KMS-11 (cell line): ENCODE measurements around the gene BTBD9.

Experiments used
- H2AFZ ChIP-seq: fragments of 200-600 bp; sonication (generic); 2 replicates; pipeline ENCODE4 v1.6.1; 2016; ENCODE audit warnings: antibody characterized with exemption, mixed run types, low read depth
- H3K27ac ChIP-seq: fragments of 200-600 bp; sonication (generic); 2 replicates; pipeline ENCODE4 v1.6.1; 2016; ENCODE audit warnings: mild to moderate bottlenecking, mixed run types
- H3K27me3 ChIP-seq: fragments of 200-600 bp; sonication (generic); 2 replicates; pipeline ENCODE4 v1.6.1; 2017; ENCODE audit warnings: mild to moderate bottlenecking, low read depth, mixed run types, moderate library complexity; ENCODE audit not compliant: insufficient read depth
- H3K36me3 ChIP-seq: fragments of 200-600 bp; sonication (generic); 2 replicates; pipeline ENCODE4 v1.6.1; 2017; ENCODE audit warnings: mild to moderate bottlenecking, mixed run types; ENCODE audit not compliant: insufficient read depth
- H3K4me1 ChIP-seq: fragments of 200-600 bp; sonication (generic); 2 replicates; pipeline ENCODE4 v1.6.1; 2016; ENCODE audit warnings: mild to moderate bottlenecking, low read depth, mixed run types; ENCODE audit not compliant: poor library complexity, severe bottlenecking
- H3K4me2 ChIP-seq: fragments of 200-600 bp; sonication (generic); 2 replicates; pipeline ENCODE4 v1.7.0; 2016; ENCODE audit warnings: mild to moderate bottlenecking, mixed run types
- H3K4me3 ChIP-seq: fragments of 200-600 bp; sonication (generic); IDR thresholded peaks from 2 replicates; pipeline ENCODE4 v1.6.1; 2017; ENCODE audit warnings: low read depth, low read length, mixed read lengths; ENCODE audit not compliant: insufficient read depth
- H3K79me2 ChIP-seq: fragments of 200-600 bp; sonication (generic); 2 replicates; pipeline ENCODE4 v1.6.1; 2016; ENCODE audit warnings: low read depth, mixed run types; ENCODE audit not compliant: insufficient read depth
- H3K9ac ChIP-seq: fragments of 200-600 bp; sonication (generic); 2 replicates; pipeline ENCODE4 v1.6.1; 2016; ENCODE audit warnings: mild to moderate bottlenecking, mixed run types
- H4K20me1 ChIP-seq: fragments of 200-600 bp; sonication (generic); 2 replicates; pipeline ENCODE4 v1.6.1; 2016; ENCODE audit warnings: mild to moderate bottlenecking, mixed run types; ENCODE audit not compliant: insufficient read depth
- CTCF ChIP-seq: fragments of 200-600 bp; sonication (generic); conservative IDR thresholded peaks from 2 replicates; pipeline ENCODE4 v1.6.1; 2017; ENCODE audit warnings: low read depth, mild to moderate bottlenecking, antibody characterized with exemption, low read length, moderate library complexity, mixed read lengths

Gene BTBD9

GRCh38 chr6:38593998-38594665 is 45.6 kb downstream of the BTBD9 start:
- H2AFZ ChIP-seq = no peak overlapping the region
- H3K27ac ChIP-seq = no peak overlapping the region
- no peaks in the 10 kb centered on the region for H4K20me1 ChIP-seq
- H3K79me2 ChIP-seq = no peaks in the 10 kb centered on the region
- no peaks in the 10 kb centered on the region for H3K4me1 ChIP-seq
- no peaks in the 10 kb centered on the region for H3K36me3 ChIP-seq
- no peak overlapping the region for H3K4me3 ChIP-seq
- no peak overlapping the region for H3K4me2 ChIP-seq
- TF ChIP-seq CTCF = no peak
- H3K9ac ChIP-seq = no peak overlapping the region
- no peaks in the 10 kb centered on the region for H3K27me3 ChIP-seq

- H3K27ac ChIP-seq = no peak overlapping the region
These were observed 46.3 kb downstream of the BTBD9 start for GRCh38 chr6:38593409-38593808.

GRCh38 chr6:38591439-38591838 is 48.3 kb downstream of the BTBD9 start:
- no peak overlapping the region for H3K4me2 ChIP-seq
- H3K4me3 ChIP-seq = no peak overlapping the region
- H3K36me3 ChIP-seq = no peaks in the 10 kb centered on the region
- no peak overlapping the region for H2AFZ ChIP-seq
- no peaks in the 10 kb centered on the region for H3K4me1 ChIP-seq
- H3K9ac ChIP-seq = no peak overlapping the region
- no peaks in the 10 kb centered on the region for H4K20me1 ChIP-seq
- no peak overlapping the region for H3K27ac ChIP-seq
- no peak for TF ChIP-seq CTCF
- no peaks in the 10 kb centered on the region for H3K79me2 ChIP-seq
- no peaks in the 10 kb centered on the region for H3K27me3 ChIP-seq

More at GRCh38 chr6:38593409-38593808, 46.3 kb downstream of the BTBD9 start:
- H3K36me3 ChIP-seq = no peaks in the 10 kb centered on the region
- no peak overlapping the region for H3K4me2 ChIP-seq
- no peaks in the 10 kb centered on the region for H3K79me2 ChIP-seq
- no peak for TF ChIP-seq CTCF
- H3K27me3 ChIP-seq = no peaks in the 10 kb centered on the region
- no peaks in the 10 kb centered on the region for H3K4me1 ChIP-seq
- no peaks in the 10 kb centered on the region for H4K20me1 ChIP-seq
- H2AFZ ChIP-seq = no peak overlapping the region
- H3K4me3 ChIP-seq = no peak overlapping the region
- H3K9ac ChIP-seq = no peak overlapping the region

GRCh38 chr6:38589367-38589720 is 50.4 kb downstream of the BTBD9 start:
- H3K4me2 ChIP-seq = no peak overlapping the region
- no peak overlapping the region for H2AFZ ChIP-seq
- H4K20me1 ChIP-seq = no peaks in the 10 kb centered on the region
- no peak overlapping the region for H3K27ac ChIP-seq
- H3K9ac ChIP-seq = no peak overlapping the region
- H3K27me3 ChIP-seq = no peaks in the 10 kb centered on the region
- H3K4me1 ChIP-seq = no peaks in the 10 kb centered on the region
- H3K36me3 ChIP-seq = no peaks in the 10 kb centered on the region
- TF ChIP-seq CTCF = no peak
- no peaks in the 10 kb centered on the region for H3K79me2 ChIP-seq
- H3K4me3 ChIP-seq = no peak overlapping the region
